GM23338 (cell line): ENCODE data around the gene MRPL48. TPM values are rescaled to one million over a fixed set of nuclear protein-coding genes. Genes with fewer than 3 reads are reported as not detected.

Experiments used
- ATAC-seq: fragments of 200-7000 bp; cut with Tn5 transposase; 3 replicates; pipeline ENCODE4 v1.9.1; 2020
- DNase-seq: peaks from one replicate; pipeline ENCODE4 v3.0.0-alpha.2; 2015; ENCODE audit warnings: low spot score
- H2AFZ ChIP-seq: fragments of 200-600 bp; sonication (generic); 2 replicates; pipeline ENCODE4 v1.8.0; 2016; ENCODE audit warnings: antibody characterized with exemption, mild to moderate bottlenecking, moderate library complexity
- H3F3A ChIP-seq: fragments of 200-600 bp; sonication (generic); replicated peaks from 2 replicates; pipeline ENCODE4 v1.8.0; 2017; ENCODE audit warnings: antibody characterized with exemption, mixed run types, low read depth
- H3K27ac ChIP-seq: fragments of 200-600 bp; sonication (generic); 2 replicates; pipeline ENCODE4 v1.6.1; 2016; ENCODE audit warnings: low read depth
- H3K27me3 ChIP-seq: fragments of 200-600 bp; sonication (generic); 2 replicates; pipeline ENCODE4 v1.8.0; 2016; ENCODE audit warnings: mild to moderate bottlenecking, mixed run types, moderate library complexity; ENCODE audit not compliant: insufficient read depth
- H3K36me3 ChIP-seq: fragments of 200-600 bp; sonication (generic); 2 replicates; pipeline ENCODE4 v1.8.0; 2016; ENCODE audit warnings: mild to moderate bottlenecking; ENCODE audit not compliant: insufficient read depth
- H3K4me1 ChIP-seq: fragments of 200-600 bp; sonication (generic); 2 replicates; pipeline ENCODE4 v1.8.0; 2016; ENCODE audit warnings: mild to moderate bottlenecking, moderate library complexity; ENCODE audit not compliant: insufficient read depth
- H3K4me2 ChIP-seq: fragments of 200-600 bp; sonication (generic); 2 replicates; pipeline ENCODE4 v1.7.1; 2017; ENCODE audit warnings: mixed run types
- H3K4me3 ChIP-seq: fragments of 200-600 bp; sonication (generic); 2 replicates; pipeline ENCODE4 v1.6.1; 2016; ENCODE audit warnings: mixed run types
- H3K79me2 ChIP-seq: fragments of 200-600 bp; sonication (generic); replicated peaks from 2 replicates; pipeline ENCODE4 v1.8.0; 2017; ENCODE audit warnings: mild to moderate bottlenecking; ENCODE audit not compliant: insufficient read depth
- H3K9me2 ChIP-seq: fragments of 200-600 bp; sonication (generic); 2 replicates; pipeline ENCODE4 v1.8.0; 2017; ENCODE audit not compliant: insufficient read depth
- H4K20me1 ChIP-seq: fragments of 200-600 bp; sonication (generic); replicated peaks from 2 replicates; pipeline ENCODE4 v1.8.0; 2017; ENCODE audit warnings: mild to moderate bottlenecking; ENCODE audit not compliant: insufficient read depth
- H3K27ac Mint-ChIP-seq: 2 replicates; pipeline ENCODE4 v1.8.0; 2020; ENCODE audit warnings: inconsistent platforms, mild to moderate bottlenecking, moderate library complexity, mixed read lengths
- H3K27me3 Mint-ChIP-seq: 3 replicates; pipeline ENCODE4 v1.8.0; 2022; ENCODE audit warnings: low read depth, mild to moderate bottlenecking, moderate library complexity, mixed read lengths, inconsistent platforms; ENCODE audit not compliant: insufficient read depth, poor library complexity
- H3K36me3 Mint-ChIP-seq: 3 replicates; pipeline ENCODE4 v1.8.0; 2021; ENCODE audit warnings: low read depth, mild to moderate bottlenecking, inconsistent platforms, moderate library complexity, mixed read lengths
- H3K4me1 Mint-ChIP-seq: 3 replicates; pipeline ENCODE4 v1.8.0; 2020; ENCODE audit warnings: mild to moderate bottlenecking, inconsistent platforms, mixed read lengths
- H3K4me3 Mint-ChIP-seq: 3 replicates; pipeline ENCODE4 v1.8.0; 2021; ENCODE audit warnings: moderate library complexity, mild to moderate bottlenecking, inconsistent platforms, mixed read lengths
- H3K9me3 Mint-ChIP-seq: 3 replicates; pipeline ENCODE4 v1.8.0; 2020; ENCODE audit warnings: moderate library complexity, mild to moderate bottlenecking, inconsistent platforms, mixed read lengths
- CREB1 ChIP-seq: fragments of 250-450 bp; sonication (Bioruptor Pico); IDR thresholded peaks from 2 replicates; pipeline ENCODE4 v1.5.0; 2020; ENCODE audit warnings: low read depth, mild to moderate bottlenecking, moderate library complexity
- CTCF ChIP-seq, 2 experiments: fragments of 200-600 bp in 1 of 2; sonication (generic) in 1 of 2; conservative IDR thresholded peaks; 2 replicates each; pipeline versions ENCODE4 v1.5.1 to v1.6.1; 2016 to 2017; ENCODE audit warnings: antibody characterized with exemption in 2 of 2, low read depth in 2 of 2, mild to moderate bottlenecking in 2 of 2, moderate library complexity in 1 of 2
- ETS1 ChIP-seq: IDR thresholded peaks from 2 replicates; pipeline ENCODE4 v1.6.1; 2016; ENCODE audit warnings: antibody characterized with exemption
- EZH2 ChIP-seq: fragments of 200-600 bp; sonication (generic); IDR thresholded peaks from one replicate; pipeline ENCODE4 v1.8.0; 2017; ENCODE audit warnings: antibody characterized with exemption, mild to moderate bottlenecking, low read depth; ENCODE audit not compliant: unreplicated experiment
- EZH2phosphoT487 ChIP-seq: fragments of 200-600 bp; sonication (generic); IDR thresholded peaks from one replicate; pipeline ENCODE4 v1.8.1; 2018; ENCODE audit warnings: antibody characterized with exemption; ENCODE audit not compliant: unreplicated experiment
- JUNB ChIP-seq: IDR thresholded peaks from one replicate; pipeline ENCODE4 v1.6.1; 2016; ENCODE audit warnings: antibody characterized with exemption; ENCODE audit not compliant: unreplicated experiment
- NANOG ChIP-seq: IDR thresholded peaks from 2 replicates; pipeline ENCODE4 v1.6.1; 2016; ENCODE audit warnings: antibody characterized with exemption, borderline replicate concordance
- POLR2AphosphoS5 ChIP-seq: IDR thresholded peaks from 2 replicates; pipeline ENCODE4 v1.6.1; 2016; ENCODE audit warnings: antibody characterized with exemption, low read depth
- REST ChIP-seq: IDR thresholded peaks from one replicate; pipeline ENCODE4 v1.6.1; 2018; ENCODE audit warnings: antibody characterized with exemption; ENCODE audit not compliant: unreplicated experiment
- STAT1 ChIP-seq: IDR thresholded peaks from one replicate; pipeline ENCODE4 v1.6.1; 2016; ENCODE audit warnings: antibody characterized with exemption; ENCODE audit not compliant: unreplicated experiment
- ZNF114 ChIP-seq: fragments of 250-450 bp; sonication (Bioruptor Pico); IDR thresholded peaks from 2 replicates; pipeline ENCODE4 v1.5.0; 2020; ENCODE audit warnings: mild to moderate bottlenecking, moderate library complexity
- ZNF331 ChIP-seq: fragments of 250-450 bp; sonication (Bioruptor Pico); IDR thresholded peaks from 2 replicates; pipeline ENCODE4 v1.5.0; 2020; ENCODE audit warnings: low read depth, mild to moderate bottlenecking, moderate library complexity
- ZNF462 ChIP-seq: fragments of 250-450 bp; sonication (Bioruptor Pico); IDR thresholded peaks from 2 replicates; pipeline ENCODE4 v1.5.0; 2020; ENCODE audit warnings: mild to moderate bottlenecking, moderate library complexity
- polyA plus RNA-seq: library from polyadenylated mRNA; unstranded; fragments of >200 nt; fragmentation: Nextera tagmentation; extraction: Ambion mirVana; gene quantifications from 2 replicates; pipeline ENCODE4 v1.2.1, GENCODE V29; 2016
- total RNA-seq: library from RNA; depleted of rRNA; stranded (reverse); fragments of >200 nt; shearing (Covaris generic); gene quantifications from 2 replicates; pipeline ENCODE4 v1.2.3, GENCODE V29; 2014

MRPL48 gene
- total and polyA plus RNA-seq, 2 experiments from 2014 or later = 24.1 to 103 TPM

GRCh38 chr11:73856031-73856567 lies 68.4 kb downstream of the MRPL48 start:
- Mint-ChIP-seq H3K4me3 (no peak overlapping the region), H3K4me1 (peaks cover 7% of the 10 kb centered on the region), H3K9me3 (no peaks in the 10 kb centered on the region; the same call in 2 of the 3 replicates), H3K36me3 (no peaks in the 10 kb centered on the region; the same call in 2 of the 3 replicates), H3K27ac (no peak overlapping the region), H3K27me3 (no peaks in the 10 kb centered on the region)
- DNase-seq (no peak), ATAC-seq (peak; percentile 82)
- Histone ChIP-seq H3F3A (0 out of 2 replicates have a peak, but pooled peaks cover 3% of the 10 kb centered on the region), H3K4me3 (no peak overlapping the region), H3K9me2 (no peaks in the 10 kb centered on the region), H3K4me2 (no peak overlapping the region), H3K4me1 (no peaks in the 10 kb centered on the region), H3K27ac (no peak overlapping the region), H4K20me1 (0 out of 2 replicates have a peak, but pooled peaks cover 3% of the 10 kb centered on the region), H3K36me3 (no peaks in the 10 kb centered on the region), H3K27me3 (no peaks in the 10 kb centered on the region), H2AFZ (no peak overlapping the region), H3K79me2 (no peaks in the 10 kb centered on the region)
- TF ChIP-seq REST = no peak
- TF ChIP-seq CREB1 (CRISPR knock-in tag) = no peak
- no peak for TF ChIP-seq ETS1
- TF ChIP-seq EZH2phosphoT487 = no peak
- no peak for TF ChIP-seq JUNB
- no peak for TF ChIP-seq ZNF462 (CRISPR knock-in tag)
- no peak for TF ChIP-seq POLR2AphosphoS5
- TF ChIP-seq EZH2 = no peak
- no peak for TF ChIP-seq CTCF (conservative IDR thresholded peaks at IDR 0.05; ENCODE audit: low read depth in 2 of 2)
- TF ChIP-seq ZNF331 (CRISPR knock-in tag) = no peak
- no peak for TF ChIP-seq STAT1
- no peak for TF ChIP-seq ZNF114 (CRISPR knock-in tag)
- no peak for TF ChIP-seq NANOG
